Measurements from ENCODE around the gene CYBA. TPM values are rescaled to one million over a fixed set of nuclear protein-coding genes. Genes with fewer than 3 reads are reported as not detected.

The CYBA gene
- total and polyA plus RNA-seq, 8 donors, result 38.0 to 135 (median 68.5) TPM

DNA sequence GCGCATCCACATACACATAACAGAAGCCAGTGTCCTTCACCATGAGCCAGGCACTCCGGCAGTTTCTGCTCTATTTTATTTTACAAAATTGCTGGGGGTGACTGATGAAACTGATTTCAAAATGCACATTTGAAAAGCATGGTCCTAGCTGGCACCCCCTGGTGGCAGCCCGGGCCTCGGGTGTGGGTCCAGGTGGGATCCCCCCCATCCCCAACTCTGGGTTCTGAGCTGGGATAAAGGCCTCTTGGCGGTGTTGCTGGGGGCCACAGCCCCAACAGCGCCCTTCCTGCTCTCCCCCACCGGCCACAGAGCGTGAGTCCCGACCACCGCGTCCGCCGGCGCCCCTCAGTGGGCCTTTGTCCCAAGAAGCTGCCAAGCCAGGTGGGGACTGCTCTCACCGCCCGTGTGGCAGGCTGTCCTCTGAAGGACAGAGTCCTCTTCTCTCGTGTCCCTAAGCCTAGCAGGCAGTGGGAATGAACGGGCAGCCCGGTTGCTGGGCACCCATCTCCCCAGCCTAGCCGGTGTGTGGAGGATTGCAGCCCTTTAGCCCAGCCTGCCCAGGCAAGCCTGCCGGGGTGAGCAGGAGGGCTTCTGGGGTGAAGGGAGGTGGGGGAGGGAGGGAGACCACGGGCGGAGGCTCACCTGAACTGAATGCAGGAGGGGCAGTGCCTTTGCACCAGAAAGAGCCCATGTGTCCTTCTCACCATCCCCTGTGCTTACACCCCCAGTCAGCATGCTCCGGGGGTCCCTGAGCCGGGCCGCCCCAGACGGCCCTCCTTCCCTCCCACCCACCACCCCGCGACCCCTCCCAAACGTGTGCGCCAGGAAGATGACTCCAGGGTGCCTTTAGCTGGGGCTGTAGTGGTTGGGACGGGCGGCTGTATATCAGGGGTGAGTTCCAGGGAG lies 34.6 kb upstream of the CYBA start:
- FAIRE-seq, result no peak

DNA sequence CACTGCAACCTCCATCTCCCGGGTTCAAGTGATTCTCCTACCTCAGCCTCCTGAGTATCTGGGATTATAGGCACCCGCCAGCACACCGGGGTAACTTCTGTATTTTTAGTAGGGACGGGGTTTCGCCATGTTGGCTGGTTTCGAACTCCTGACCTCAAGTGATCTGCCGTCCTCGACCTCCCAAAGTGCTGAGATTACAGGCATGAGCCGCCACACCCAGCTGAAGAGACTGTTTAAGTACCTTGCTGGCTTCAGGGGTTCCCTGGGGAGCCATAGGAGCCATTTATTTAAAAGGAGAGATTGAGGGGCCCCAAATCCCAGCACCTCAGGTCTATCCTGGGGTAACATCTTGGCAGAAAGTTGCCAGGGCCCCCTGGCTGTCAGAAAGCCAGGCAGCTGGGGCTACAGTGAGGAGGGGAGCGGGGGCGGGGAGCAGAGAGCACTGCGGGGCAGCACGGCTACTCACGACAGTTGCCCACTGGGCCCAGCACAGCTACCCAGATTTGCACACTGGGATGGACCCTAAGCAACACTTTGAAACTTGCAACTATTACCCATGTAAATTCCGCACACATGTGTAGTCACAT lies 33.8 kb upstream of the CYBA start:
- WGBS, 2 donors, result 71 to 72% methylated on average over 15 of the region's 15 CpGs
- Histone ChIP-seq H3K27me3 (no peaks in the 10 kb centered on the region), H3K4me3 (no peak overlapping the region), H3K9me3 (no peaks in the 10 kb centered on the region), H3K36me3 (no peaks in the 10 kb centered on the region), H3K4me1 (peaks cover 10 to 25% (median 24%) of the 10 kb centered on the region in 3 donors), H3K27ac (no peak overlapping the region)
- DNase-seq (no peak), FAIRE-seq (no peak), ATAC-seq (no peak)
- intact Hi-C loops (cut with DNase I), result no loop called here
- TF ChIP-seq, protein P1, sequence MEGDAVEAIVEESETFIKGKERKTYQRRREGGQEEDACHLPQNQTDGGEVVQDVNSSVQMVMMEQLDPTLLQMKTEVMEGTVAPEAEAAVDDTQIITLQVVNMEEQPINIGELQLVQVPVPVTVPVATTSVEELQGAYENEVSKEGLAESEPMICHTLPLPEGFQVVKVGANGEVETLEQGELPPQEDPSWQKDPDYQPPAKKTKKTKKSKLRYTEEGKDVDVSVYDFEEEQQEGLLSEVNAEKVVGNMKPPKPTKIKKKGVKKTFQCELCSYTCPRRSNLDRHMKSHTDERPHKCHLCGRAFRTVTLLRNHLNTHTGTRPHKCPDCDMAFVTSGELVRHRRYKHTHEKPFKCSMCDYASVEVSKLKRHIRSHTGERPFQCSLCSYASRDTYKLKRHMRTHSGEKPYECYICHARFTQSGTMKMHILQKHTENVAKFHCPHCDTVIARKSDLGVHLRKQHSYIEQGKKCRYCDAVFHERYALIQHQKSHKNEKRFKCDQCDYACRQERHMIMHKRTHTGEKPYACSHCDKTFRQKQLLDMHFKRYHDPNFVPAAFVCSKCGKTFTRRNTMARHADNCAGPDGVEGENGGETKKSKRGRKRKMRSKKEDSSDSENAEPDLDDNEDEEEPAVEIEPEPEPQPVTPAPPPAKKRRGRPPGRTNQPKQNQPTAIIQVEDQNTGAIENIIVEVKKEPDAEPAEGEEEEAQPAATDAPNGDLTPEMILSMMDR (IDR thresholded peaks at IDR 0.05), result no peak

More for the DNA sequence above, 34.6 kb upstream of the CYBA start:
- 3 to 5% methylated on average over 33 of the region's 33 CpGs for WGBS, 2 donors
- DNase-seq, result peak in 3 of 6 donors; percentile 47 to 77 (median 52)
- ATAC-seq, result peak in 3 of 4 donors; percentile 4 to 8 (median 4)
- H3K4me1 ChIP-seq, result peaks cover 10 to 25% (median 24%) of the 10 kb centered on the region in 3 donors
- no peaks in the 10 kb centered on the region for H3K9me3 ChIP-seq
- peak overlapping the region; percentile 53 to 78 (median 62) for H3K4me3 ChIP-seq
- intact Hi-C loops (cut with DNase I), result no loop called here
- H3K27me3 ChIP-seq, result no peaks in the 10 kb centered on the region
- TF ChIP-seq, protein P1 (IDR thresholded peaks at IDR 0.05), result peak; percentile 10 to 36 (median 21)
- H3K36me3 ChIP-seq, result no peaks in the 10 kb centered on the region
- no peak overlapping the region for H3K27ac ChIP-seq

DNA sequence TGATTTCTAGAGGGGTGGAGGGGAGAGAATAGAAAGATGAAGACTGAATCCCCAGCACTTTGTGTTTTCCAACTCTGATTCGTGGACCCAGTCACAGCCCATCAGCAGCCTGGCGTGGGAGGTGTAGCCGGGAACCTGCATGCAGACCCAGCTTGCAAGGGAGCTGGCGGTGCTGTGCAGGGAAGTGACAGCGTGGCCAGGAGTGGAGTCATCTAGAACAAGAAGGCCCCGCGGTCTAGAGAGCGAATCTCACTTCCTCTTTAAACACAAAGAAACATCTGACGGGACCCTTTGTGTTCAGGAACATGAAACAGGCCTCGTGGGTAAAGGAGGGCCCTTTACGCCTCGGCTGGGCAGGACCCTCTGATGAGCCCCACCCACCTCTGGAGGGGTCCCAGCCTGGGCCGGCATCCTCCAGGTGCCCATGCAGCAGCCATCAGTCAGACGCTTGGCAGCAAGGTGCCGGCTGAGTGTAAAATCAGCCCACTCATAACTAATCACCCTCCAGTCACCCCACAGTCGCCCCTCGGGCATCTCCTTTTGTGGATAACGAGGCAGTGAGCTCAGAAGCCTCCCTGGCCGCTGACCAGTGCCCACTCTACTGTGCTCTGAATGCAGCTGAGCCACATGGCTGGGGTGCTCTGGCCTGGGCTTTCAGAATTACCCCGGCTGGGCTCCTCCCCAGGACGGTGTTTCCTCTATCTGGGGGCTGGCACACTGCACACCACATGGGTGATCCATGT lies 31.0 kb upstream of the CYBA start:
- FAIRE-seq (no peak), DNase-seq (peak in 2 of 6 donors; percentile 53 to 75), ATAC-seq (peak in 1 of 4 donors; percentile 2)
- Histone ChIP-seq H3K36me3 (no peaks in the 10 kb centered on the region), H3K4me3 (no peak overlapping the region), H3K27ac (peak overlapping the region in 3 of 4 donors; percentile 22 to 41 (median 39)), H3K9me3 (no peaks in the 10 kb centered on the region), H3K4me1 (peaks cover 0 to 8% (median 7%) of the 10 kb centered on the region in 3 donors), H3K27me3 (no peaks in the 10 kb centered on the region)
- 70 to 72% methylated on average over 21 of the region's 21 CpGs for WGBS, 2 donors
- intact Hi-C loops (cut with DNase I), result no loop called here
- TF ChIP-seq, protein P1 (IDR thresholded peaks at IDR 0.05), result no peak

DNA sequence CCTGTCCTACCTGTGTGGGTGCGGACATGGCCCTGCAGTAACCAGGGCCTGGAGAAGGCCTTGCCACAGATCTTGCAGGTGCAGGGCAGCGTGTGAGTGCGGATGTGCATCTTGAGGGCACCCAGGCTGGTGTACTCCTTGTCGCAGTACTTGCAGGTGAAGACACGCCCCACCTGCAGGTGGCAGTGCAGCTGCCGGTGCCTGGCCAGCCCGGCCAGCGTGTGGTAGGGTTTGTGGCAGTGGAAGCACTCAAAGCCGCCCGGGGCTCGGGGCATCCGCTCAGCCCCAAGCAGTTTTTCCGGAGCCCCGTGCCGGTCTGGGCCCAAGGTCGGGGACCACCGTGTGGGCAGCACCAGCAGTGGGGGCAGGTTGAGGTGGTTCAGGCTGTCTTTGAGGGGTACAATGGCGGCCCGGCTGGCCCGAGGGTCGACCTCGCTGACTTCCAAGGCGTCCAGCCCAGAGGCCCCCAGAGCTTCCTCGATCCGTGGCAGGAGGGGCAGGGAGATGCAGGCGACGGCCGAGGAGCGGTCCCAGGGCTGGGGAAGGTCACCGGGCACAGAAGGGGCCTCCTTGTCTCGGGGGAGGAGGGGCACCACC lies 30.3 kb upstream of the CYBA start:
- Histone ChIP-seq H3K4me3 (no peak overlapping the region), H3K27ac (no peak overlapping the region), H3K36me3 (no peaks in the 10 kb centered on the region), H3K4me1 (peaks cover 0 to 5% (median 4%) of the 10 kb centered on the region in 3 donors), H3K27me3 (no peaks in the 10 kb centered on the region), H3K9me3 (no peaks in the 10 kb centered on the region)
- DNase-seq, result peak in 5 of 6 donors; percentile 40 to 83 (median 61)
- 58 to 71% methylated on average over 28 to 31 of the region's 31 CpGs for WGBS, 2 donors
- TF ChIP-seq, protein P1 (IDR thresholded peaks at IDR 0.05), result peak; percentile 9 to 23 (median 17)
- peak in 3 of 4 donors; percentile 37 to 52 (median 46) for ATAC-seq
- no peak for FAIRE-seq
- intact Hi-C loops (cut with DNase I), result no loop called here

Measured in pancreas (tissue), 10 donors.